GM18508 (cell line): ENCODE measurements around the gene SCAPER.
"Not testable (repeated sequence)": the region's sequence is repeated elsewhere in the genome, so short reads cannot be mapped to it uniquely, and the experiment has no call there.

ENCODE experiments used
- ATAC-seq: cut with Tn5 transposase; IDR thresholded peaks from one replicate; pipeline ENCODE4 v1.9.1; 2021; ENCODE audit warnings: moderate number of reproducible peaks; ENCODE audit not compliant: insufficient read depth, unreplicated experiment

Gene SCAPER

DNA sequence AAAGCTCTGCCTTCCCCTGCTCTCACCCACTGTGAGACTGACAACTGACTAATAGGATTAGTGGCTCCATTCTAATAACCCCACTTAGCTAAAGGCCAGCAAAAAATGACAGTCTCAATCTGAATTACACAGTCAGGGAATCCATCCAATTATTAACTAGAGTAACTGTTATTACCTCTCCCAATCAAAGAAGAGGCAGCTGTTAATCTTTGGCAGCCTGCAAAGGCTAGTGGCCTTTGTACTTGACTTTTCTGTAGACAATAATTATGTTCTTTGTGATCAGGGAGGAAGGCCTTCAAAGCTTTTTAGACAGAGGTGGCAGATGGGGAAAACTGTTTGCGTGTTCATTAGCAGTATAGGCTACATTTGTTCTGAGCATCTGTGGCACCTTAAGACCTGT, 390.9 kb downstream of the SCAPER start:
- ATAC-seq = no peak

DNA sequence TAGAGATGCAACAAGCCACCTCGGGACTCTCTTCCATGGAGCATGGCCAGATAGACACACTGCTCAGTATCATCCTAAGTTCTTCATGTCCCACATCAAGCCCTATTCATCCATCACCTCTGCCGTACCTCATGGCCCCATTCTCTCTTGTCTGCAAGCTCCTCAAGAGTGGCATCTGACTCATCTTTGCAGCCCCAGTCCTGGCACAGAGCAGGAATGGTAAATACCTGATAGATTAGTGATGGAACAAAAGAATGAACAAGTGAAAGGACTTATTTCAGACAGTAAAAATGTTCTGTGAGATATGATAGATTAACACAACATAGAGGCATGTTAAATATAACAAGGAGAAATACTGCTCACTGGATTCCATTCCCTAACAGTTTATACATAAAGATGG, 392.2 kb downstream of the SCAPER start:
- ATAC-seq = no peak

DNA sequence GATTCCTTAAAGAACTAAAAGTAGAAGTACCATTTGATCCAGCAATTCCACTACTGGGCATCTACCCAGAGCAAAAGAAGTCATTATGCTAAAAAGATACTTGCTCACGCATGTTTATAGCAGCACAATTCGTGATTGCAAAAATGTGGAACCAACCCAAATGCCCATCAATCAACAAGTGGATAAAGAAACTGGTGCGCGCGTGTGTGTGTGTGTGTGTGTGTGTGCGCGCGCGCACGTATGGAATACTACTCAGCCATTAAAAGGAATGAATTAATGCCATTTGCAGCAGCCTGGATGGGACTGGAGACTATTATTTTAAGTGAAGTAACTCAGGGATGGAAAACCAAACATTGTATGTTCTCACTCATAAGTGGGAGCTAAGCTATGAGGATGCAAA, 394.5 kb downstream of the SCAPER start:
- not testable (repeated sequence) for ATAC-seq

DNA sequence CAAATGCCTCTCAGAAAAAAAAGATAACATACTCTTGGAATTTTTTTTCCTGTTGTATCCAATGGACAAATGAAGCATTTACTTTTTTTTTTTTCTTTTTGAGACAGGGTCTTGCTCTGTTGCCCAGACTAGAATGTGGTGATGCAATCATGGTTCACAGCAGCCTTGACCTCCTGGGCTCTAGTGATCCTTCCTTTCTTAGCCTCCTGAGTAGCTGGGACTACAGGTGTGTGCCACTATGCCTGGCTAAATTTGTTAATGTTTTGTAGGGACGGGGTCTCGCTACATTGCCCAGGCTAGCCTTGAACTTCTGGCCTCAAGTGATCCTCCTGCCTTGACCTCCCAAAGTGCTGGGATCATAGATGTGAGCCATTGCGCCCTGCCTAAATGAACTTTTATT, 401.3 kb downstream of the SCAPER start:
- ATAC-seq = no peak

DNA sequence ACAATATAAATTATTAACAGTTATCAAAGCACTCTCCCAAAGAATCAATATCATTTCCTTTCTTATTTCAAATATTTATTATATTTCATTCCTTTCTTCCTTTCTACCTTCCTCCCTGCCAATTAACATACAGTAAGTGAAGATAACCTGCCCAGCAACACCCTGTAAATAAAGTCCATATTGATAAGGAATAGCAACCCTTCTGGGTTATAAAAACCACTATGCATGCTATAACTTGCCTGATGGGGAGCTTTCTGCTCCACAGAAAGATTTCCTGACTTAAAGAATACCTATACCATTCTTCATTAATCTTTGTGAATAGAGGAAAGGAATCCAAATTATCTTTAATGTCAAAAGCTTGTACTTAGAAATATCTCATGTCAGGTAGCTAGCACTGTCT, 402.0 kb downstream of the SCAPER start:
- ATAC-seq = no peak

DNA sequence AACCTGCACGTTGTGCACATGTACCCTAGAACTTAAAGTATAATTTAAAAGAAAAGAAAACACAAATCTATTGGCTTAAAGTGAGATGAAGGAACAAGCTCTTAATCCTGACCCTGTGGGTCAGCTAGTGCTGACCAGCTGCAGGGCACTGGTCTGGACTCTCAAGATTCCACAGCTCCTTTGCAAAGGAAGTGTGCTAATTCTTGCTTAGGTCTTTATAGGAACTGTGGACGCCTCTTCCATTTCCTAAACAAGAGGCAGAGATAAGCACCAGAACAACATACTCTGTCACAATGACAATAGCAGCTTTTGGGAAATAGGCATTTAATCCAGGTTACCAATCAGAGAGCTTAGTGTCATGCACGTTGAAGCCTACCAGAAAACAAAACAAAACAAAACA, 402.5 kb downstream of the SCAPER start:
- no peak for ATAC-seq

DNA sequence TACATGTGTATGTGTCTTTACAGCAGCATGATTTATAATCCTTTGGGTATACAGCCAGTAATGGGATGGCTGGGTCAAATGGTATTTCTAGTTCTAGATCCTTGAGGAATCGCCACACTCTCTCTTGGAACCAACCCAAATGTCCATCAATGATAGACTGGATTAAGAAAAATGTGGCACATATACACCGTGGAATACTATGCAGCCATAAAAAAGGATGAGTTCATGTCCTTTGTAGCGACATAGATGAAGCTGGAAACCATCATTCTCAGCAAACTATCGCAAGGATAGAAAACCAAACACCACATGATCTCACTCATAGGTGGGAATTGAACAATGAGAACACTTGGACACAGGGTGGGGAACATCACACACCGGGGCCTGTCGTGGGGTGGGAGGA, 403.0 kb downstream of the SCAPER start:
- not testable (repeated sequence) for ATAC-seq

DNA sequence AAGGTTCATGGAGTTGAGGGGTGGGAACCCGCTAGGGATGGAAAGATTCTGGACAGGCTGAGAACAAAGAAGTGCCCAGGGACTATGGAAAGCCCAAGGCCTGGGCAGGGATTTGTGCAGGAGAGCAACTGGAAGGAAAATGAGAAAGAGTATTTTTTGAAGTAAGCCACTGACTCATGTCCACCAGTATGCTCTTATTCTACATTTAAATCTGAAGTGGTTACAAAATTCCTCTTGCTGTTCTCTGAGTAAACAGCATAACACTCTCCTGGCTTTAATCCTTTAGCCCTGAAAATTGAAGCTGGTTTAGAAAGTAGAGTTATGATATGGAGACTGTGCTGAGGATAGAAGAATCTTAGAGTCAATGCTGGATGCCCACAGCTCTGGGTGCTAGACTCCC, 403.4 kb downstream of the SCAPER start:
- no peak for ATAC-seq

DNA sequence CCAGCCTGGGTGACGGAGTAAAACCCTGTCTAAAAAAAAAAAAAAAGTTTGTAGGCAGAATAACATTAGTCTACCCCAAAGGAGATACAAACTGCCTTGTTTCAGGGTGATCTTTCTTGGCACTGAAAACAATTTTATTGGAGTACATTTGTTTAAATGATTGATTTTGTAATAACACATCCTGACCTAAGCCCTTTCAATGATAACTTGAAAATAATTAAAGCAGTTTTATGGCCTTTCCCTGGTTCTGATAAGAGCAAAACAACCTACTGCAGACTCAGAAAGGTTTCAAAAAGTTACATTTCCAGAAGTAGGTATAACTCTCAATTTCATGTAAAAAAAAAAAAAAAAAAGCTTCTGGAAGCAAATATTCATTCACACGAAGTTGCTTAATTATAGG, 404.1 kb downstream of the SCAPER start:
- ATAC-seq = no peak

DNA sequence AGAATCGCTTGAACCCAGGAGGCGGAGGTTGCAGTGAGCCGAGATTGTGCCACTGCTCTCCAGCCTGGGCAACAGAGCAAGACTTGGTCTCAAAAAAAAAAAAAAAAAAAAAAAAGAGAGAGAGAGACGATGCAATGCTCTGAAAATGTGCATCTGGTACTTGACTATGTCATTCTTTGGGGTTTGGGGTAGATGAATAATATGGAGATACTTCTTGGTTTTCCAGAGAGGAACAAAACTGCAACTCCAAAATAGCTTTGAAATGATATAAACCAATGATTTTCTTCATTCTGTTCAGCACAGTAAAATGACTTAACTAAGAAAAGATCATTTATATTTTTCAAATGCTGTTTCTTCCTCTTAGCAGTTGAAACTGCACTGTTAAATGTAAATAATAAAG, 409.7 kb downstream of the SCAPER start:
- ATAC-seq = no peak

DNA sequence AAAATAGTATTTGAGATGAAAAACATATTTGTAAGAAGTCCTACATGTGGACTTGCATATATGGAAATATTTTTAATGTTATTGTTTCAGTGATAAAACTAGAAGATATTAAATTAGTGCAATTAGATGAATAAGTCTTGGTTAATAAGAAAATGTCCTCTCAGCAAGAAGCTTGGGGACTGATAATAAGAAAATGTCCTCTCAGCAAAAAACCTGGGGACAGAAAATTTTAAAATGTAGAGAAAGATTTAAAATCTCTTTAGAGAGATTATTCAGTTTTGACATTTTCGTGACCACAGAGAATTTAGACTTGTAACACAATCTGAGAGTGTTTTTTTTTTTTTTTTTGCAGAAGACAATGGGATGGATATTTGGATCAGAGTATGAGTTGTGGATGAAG, 412.6 kb downstream of the SCAPER start:
- no peak for ATAC-seq

DNA sequence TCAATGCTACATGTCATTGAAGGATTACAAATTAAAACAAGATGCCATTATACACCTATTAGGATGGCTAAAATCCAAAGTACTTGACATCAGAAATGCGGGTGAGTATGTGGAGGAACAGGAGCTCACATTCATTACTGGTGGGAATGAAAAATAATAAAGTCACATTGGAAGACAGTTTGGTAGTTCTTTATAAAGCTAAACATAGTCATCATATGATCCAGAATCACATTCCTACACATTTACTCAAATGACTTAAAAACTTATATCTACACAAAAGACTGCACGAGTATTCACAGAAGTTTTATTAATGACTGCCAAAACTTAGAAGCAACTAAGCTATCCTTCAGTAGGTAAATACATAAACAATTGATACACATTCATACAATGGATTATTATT, 421.4 kb downstream of the SCAPER start:
- ATAC-seq = no peak

DNA sequence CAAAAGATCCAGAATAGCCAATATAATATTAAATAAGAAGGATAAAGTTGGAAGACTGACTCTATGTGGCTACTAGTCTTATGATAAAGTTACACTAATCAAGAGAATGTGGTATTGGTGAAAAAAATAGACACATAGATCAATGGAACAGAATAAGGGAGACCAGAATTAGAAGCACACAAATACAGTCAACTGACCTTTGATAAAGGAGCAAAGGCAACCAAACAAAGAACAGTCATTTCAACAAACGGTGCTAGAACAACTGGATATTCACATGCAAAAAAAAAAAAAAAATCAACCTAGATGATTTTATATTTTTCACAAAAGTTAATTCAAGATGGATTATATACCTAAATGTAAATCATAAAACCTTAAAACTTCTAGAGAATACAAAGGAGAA, 422.1 kb downstream of the SCAPER start:
- ATAC-seq = no peak

DNA sequence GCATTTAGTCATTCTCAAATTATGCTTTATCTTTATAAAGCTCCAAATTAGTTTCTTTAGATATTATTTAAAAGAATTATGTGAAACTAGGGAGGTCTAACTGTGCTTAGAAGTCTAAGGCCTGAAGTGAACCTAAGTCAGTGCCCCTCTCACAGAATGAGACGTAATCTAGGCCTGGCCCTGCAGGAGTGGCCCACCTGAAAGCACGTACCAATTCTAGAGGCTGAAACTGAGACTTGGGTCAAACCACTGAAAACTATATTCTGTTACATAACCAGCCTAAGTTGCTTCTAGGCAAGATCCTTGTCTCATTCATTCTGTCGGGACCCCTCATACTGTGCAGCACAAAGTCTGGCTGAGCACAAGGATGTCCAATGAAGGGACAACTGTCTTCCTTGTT, 424.9 kb downstream of the SCAPER start:
- ATAC-seq = no peak

DNA sequence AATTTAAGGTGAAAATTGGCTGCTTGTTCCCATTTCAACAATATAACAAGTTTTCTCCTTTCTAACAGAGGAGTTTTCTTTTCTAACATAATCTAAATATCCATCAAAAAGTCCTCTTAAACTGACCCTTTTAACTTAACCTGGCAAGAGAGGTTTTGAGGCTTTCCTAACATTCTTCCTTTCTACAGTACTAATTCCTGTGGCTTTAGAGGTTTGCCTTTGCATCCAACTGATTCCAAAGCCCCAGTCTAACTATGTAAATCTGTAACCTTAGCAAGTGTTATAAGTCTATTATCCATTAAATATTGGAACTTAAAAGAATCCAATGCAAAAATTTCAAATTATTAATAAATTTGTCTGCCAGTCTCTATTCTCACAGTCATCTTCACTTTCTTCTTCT, 434.4 kb downstream of the SCAPER start:
- no peak for ATAC-seq

DNA sequence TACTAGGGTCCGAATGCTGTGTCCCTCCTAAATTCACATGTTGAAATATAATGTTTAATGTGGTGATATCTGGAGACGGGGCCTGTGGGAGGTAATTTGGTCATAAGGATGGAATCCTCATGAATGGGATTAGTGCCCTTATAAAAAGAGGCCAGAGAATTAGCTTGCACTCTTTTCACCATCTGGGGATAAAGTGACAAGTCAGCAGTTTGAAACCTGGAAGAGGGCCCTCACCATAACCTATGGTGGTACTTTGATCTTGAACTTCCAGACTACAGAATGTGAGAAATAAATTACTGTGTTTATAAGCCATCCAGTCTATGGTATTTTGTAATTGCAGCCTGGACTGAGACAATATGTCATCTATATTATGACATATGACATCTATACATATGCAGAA, 436.4 kb downstream of the SCAPER start:
- no peak for ATAC-seq

DNA sequence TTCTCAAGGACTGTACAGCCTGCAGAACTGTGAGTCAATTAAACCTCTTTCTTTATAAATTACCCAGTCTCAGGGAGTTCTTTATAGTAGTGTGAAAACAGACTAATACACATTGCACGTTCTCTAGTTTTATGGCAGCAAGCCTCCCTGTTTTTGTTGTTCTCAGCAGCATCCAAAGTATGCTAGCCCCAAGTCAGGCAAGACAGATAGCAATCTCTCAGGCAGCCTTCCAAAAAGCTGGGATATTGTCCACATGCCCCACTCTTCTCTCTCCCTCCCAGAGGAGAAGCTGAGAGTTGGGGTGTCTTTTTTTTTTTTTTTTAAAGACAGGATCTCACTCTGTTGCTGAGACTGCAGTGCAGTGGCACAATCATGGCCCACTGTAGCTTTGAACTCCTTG, 438.0 kb downstream of the SCAPER start:
- no peak for ATAC-seq

DNA sequence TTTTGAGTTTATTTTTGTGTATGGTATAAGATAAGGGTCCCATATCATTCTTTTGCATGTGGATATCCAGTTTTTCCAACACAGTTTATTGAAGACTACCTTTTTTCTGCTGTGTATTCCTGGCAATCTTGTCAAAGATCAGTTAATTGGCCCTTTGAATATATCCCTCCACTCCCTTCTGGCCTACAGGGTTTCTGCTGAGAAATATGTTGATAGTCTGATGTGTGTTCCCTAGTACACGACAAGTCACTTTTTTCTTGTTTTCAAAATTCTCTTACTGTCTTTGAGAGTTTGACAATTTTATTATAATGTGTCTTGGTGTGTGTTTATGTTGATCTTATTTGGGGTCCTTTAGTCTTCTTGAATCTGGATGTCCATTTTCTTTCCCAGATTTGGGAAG, 439.4 kb downstream of the SCAPER start:
- ATAC-seq = no peak

DNA sequence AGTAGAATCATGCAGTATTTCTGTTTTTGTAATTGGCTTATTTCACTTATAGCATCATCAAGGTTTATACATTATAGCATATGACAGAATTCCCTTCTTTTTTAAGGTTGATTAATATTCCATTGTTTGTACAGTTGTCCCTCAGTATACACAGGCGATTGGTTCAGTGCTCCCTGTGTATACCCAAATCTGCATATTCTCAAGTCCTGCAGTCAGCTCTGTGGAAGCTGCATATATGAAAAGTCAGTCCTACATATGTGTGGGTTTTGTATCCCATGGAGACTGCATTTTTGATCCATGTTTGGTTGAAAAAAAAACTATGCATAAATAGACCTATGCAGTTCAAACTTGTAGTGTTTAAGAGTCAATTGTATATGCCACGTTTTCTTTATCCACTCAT, 440.9 kb downstream of the SCAPER start:
- ATAC-seq = no peak

DNA sequence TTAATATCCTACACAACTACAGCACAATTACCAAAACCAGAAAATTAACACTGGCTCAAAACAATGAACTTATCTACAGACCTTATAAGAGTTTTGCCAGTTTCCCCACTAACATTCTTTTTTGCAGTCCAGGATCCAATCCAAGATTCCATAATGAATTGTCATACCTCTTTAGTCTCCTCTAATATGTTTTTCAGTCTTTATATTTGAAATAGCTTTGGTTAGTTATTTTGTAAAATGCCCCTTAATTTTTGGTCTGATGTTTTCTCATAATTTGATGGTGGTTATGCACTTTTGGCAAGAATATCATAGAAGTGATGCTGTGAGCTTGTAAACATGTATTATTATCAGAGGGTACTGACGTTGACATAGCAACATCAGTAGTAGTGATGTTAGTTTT, 444.3 kb downstream of the SCAPER start:
- ATAC-seq = no peak

DNA sequence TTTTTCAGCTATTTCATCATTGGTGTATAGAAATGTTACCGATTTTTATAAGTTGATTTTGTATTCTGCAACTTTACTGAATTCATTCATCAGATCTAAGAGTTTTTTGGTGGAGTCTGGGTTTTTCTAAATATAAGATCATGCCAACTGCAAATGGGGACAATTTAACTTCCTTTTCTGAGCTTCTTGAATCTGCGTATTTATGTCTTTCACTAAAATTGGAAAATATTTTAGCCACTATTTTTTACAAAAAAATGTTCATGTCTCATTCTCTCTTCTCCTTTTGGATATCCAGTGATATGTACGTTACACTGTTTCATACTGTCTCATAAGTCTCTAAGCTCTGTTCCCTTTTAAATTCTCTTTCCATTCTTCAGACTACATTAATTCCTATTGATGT, 444.8 kb downstream of the SCAPER start:
- ATAC-seq = no peak

DNA sequence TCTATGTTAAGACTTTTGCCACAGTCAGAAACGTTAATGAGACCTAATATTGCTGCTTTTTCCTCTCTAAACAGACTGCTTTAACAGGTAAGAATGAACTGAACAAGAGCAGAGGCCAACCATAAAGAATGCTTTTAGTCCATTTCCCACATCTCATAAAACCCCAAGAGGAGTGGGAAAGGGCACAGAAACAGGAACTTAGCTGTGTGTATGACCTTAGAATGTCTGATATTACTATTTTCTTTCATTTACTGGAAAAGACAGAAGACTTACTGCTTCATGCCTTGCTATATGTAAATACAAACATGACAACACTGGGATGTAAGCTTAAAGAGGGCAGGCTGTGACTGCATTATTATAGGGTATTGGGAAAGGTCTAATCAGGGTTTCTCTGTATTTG, 453.6 kb downstream of the SCAPER start:
- no peak for ATAC-seq

DNA sequence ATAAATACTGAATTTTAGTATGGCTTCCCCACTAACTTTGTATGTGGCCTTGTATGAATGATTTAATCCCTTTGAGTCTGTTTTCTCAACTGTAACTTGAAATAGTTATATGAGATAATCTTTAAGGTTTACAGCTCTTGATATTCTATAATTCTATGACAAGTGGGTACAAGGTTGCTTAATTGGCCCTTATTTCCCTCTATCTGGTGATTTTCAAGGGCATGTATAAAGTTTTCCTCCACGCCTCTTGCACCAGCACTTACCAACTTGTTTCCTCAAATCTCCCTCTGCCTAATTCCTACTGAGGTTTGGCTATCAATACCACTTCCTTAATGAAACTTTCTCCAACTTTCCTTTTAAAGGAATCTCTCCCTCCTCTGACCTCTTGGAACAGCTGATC, 455.7 kb downstream of the SCAPER start:
- no peak for ATAC-seq
